ENCODE results near the gene TBC1D10A.
A peak's percentile ranks its signal among the peaks of the same experiment; 100 is the strongest.

Gene TBC1D10A

GRCh38 chr22:30248484-30248883, 78.3 kb downstream of the TBC1D10A start:
- H3K79me2 ChIP-seq = no peaks in the 10 kb centered on the region
- no peaks in the 10 kb centered on the region for H3K36me3 ChIP-seq (ENCODE audit: control insufficient read depth, insufficient read depth, low read length)
- no peaks in the 10 kb centered on the region for H3K4me1 ChIP-seq
- no peak overlapping the region for H3K9ac ChIP-seq
- no peak overlapping the region for H3K4me3 ChIP-seq (ENCODE audit: low read depth, low read length)
- TF ChIP-seq, protein P1, sequence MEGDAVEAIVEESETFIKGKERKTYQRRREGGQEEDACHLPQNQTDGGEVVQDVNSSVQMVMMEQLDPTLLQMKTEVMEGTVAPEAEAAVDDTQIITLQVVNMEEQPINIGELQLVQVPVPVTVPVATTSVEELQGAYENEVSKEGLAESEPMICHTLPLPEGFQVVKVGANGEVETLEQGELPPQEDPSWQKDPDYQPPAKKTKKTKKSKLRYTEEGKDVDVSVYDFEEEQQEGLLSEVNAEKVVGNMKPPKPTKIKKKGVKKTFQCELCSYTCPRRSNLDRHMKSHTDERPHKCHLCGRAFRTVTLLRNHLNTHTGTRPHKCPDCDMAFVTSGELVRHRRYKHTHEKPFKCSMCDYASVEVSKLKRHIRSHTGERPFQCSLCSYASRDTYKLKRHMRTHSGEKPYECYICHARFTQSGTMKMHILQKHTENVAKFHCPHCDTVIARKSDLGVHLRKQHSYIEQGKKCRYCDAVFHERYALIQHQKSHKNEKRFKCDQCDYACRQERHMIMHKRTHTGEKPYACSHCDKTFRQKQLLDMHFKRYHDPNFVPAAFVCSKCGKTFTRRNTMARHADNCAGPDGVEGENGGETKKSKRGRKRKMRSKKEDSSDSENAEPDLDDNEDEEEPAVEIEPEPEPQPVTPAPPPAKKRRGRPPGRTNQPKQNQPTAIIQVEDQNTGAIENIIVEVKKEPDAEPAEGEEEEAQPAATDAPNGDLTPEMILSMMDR (IDR thresholded peaks at IDR 0.05) = no peak
- H3K27me3 ChIP-seq (ENCODE audit: control insufficient read depth, insufficient read depth, low read length) = no peaks in the 10 kb centered on the region
- no peak overlapping the region for H3K27ac ChIP-seq
- no peak overlapping the region for H3K4me2 ChIP-seq (ENCODE audit: low read length)
- H2AFZ ChIP-seq = no peak overlapping the region
- no peaks in the 10 kb centered on the region for H3K9me3 ChIP-seq (ENCODE audit: control insufficient read depth, low read length)

- Histone ChIP-seq H3K4me3 (ENCODE audit: low read depth, low read length) (no peak overlapping the region), H3K4me2 (ENCODE audit: low read length) (no peak overlapping the region), H3K9me3 (ENCODE audit: control insufficient read depth, low read length) (no peaks in the 10 kb centered on the region), H2AFZ (no peak overlapping the region), H3K36me3 (ENCODE audit: control insufficient read depth, insufficient read depth, low read length) (no peaks in the 10 kb centered on the region), H3K27me3 (ENCODE audit: control insufficient read depth, insufficient read depth, low read length) (no peaks in the 10 kb centered on the region), H3K27ac (no peak overlapping the region), H3K4me1 (no peaks in the 10 kb centered on the region), H3K9ac (no peak overlapping the region), H3K79me2 (no peaks in the 10 kb centered on the region)
- TF ChIP-seq, protein P1 (IDR thresholded peaks at IDR 0.05) = no peak
Observed at GRCh38 chr22:30247974-30248373, 78.8 kb downstream of the TBC1D10A start.

DNA sequence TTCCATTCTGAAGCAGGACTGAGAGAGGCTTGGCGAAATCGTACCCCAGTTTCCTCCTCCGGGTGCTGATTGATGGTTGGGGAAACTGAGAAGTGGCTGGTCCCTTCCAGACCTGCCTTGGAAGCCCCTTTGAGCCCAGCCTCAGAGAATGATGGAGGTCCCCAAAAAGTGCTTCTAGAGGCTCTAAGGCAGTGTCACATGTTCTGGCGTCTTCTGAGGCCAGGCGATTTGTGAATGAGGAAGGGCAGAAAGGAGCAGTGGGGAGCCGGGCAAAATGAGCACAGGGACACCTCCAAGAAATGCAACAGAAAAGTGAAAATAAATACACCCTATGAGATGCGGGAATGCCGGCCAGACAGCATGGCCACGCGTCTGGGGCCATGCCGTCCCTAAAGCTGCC, 79.2 kb downstream of the TBC1D10A start:
- TF ChIP-seq, protein P1 (IDR thresholded peaks at IDR 0.05) = no peak
- Histone ChIP-seq H3K4me1 (no peaks in the 10 kb centered on the region), H3K4me2 (ENCODE audit: low read length) (no peak overlapping the region), H3K27ac (no peak overlapping the region), H3K27me3 (ENCODE audit: control insufficient read depth, insufficient read depth, low read length) (no peaks in the 10 kb centered on the region), H3K79me2 (no peaks in the 10 kb centered on the region), H3K9me3 (ENCODE audit: control insufficient read depth, low read length) (no peaks in the 10 kb centered on the region), H3K9ac (no peak overlapping the region), H3K4me3 (ENCODE audit: low read depth, low read length) (no peak overlapping the region), H2AFZ (no peak overlapping the region), H3K36me3 (ENCODE audit: control insufficient read depth, insufficient read depth, low read length) (no peaks in the 10 kb centered on the region)

- no peak overlapping the region for H3K9ac ChIP-seq
- no peaks in the 10 kb centered on the region for H3K27me3 ChIP-seq (ENCODE audit: control insufficient read depth, insufficient read depth, low read length)
- H3K79me2 ChIP-seq = no peaks in the 10 kb centered on the region
- H3K4me3 ChIP-seq (ENCODE audit: low read depth, low read length) = peak overlapping the region; percentile 42
- H3K4me1 ChIP-seq = no peaks in the 10 kb centered on the region
- no peaks in the 10 kb centered on the region for H3K9me3 ChIP-seq (ENCODE audit: control insufficient read depth, low read length)
- H2AFZ ChIP-seq = peak overlapping the region; percentile 77
- TF ChIP-seq, protein P1 (IDR thresholded peaks at IDR 0.05) = no peak
- H3K27ac ChIP-seq = no peak overlapping the region
- H3K36me3 ChIP-seq (ENCODE audit: control insufficient read depth, insufficient read depth, low read length) = no peaks in the 10 kb centered on the region
- peak overlapping the region; percentile 80 for H3K4me2 ChIP-seq (ENCODE audit: low read length)
Observed at GRCh38 chr22:30246814-30247376, 79.8 kb downstream of the TBC1D10A start.

Data from parathyroid adenoma (tissue), 2 donors.